ENCODE measurements around the gene NAGLU. TPM values are rescaled to one million over a fixed set of nuclear protein-coding genes. Genes with fewer than 3 reads are reported as not detected.

Gene NAGLU
- 13.4 TPM for polyA plus RNA-seq (2013, experiment 1 of 4)
- polyA plus RNA-seq (2013, experiment 2 of 4), result 12.3 TPM
- 11.2 TPM for polyA plus RNA-seq (2013, experiment 3 of 4)
- 9.7 TPM for polyA plus RNA-seq (2013, experiment 4 of 4)

DNA sequence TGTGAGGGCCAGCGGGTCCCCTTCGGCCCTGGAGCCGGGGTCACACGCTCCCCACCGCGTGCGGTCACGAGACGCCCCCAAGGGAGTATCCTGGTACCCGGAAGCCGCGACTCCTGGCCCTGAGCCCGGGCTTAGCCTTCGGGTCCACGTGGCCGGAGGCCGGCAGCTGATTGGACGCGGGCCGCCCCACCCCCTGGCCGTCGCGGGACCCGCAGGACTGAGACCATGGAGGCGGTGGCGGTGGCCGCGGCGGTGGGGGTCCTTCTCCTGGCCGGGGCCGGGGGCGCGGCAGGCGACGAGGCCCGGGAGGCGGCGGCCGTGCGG lies at the start of gene NAGLU:
NAGLU (plus strand) TSS at position 194 of the 324 bp plus-strand sequence; CDS start at position 226, 32 bp downstream.
- Histone ChIP-seq H3K9me3 (ENCODE audit: control insufficient read depth, low read length) (no peaks in the 10 kb centered on the region), H3K36me3 (ENCODE audit: control insufficient read depth, insufficient read depth, low read length) (peaks cover 7% of the 10 kb centered on the region), H3K27me3 (ENCODE audit: control insufficient read depth, insufficient read depth, low read length, poor library complexity, severe bottlenecking) (peaks cover 25% of the 10 kb centered on the region), H3K4me3 (ENCODE audit: insufficient read depth, low read depth, low read length) (peak within 1 kb of the TSS; percentile 63), H3K4me1 (ENCODE audit: control insufficient read depth, insufficient read depth, low read length) (peaks cover 14% of the 10 kb centered on the region), H3K27ac (ENCODE audit: insufficient read depth, low read depth, low read length, poor library complexity, severe bottlenecking) (peak within 1 kb of the TSS; percentile 44)
- WGBS, 2 experiments, result 0 to 1% methylated on average over 40 of the region's 40 CpGs

DNA sequence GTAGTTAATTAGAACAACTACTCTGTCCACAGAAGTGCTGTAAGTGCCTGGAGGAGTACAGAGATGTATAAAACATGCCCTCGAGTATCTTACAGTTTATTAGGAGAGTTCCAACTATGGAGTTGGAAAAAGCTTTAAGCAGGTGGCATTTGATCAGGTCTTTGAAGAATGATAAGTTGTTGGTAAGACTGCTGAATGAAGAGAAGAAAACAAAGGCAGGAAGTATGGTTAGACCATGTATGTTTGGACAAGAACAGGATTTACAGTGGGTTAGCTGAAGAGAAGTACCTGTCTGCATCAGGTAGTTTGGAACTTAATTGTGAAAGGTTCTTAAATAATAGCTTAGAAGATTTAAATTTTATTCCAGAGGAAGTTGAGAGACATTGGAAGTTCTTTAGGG lies 48.0 kb upstream of the NAGLU start:
- H3K4me3 ChIP-seq (ENCODE audit: insufficient read depth, low read depth, low read length), result no peak overlapping the region
- H3K9me3 ChIP-seq (ENCODE audit: control insufficient read depth, low read length), result no peaks in the 10 kb centered on the region
- WGBS, 2 experiments, result 91 to 96% methylated on average over 1 of the region's 1 CpG
- no peak overlapping the region for H3K27ac ChIP-seq (ENCODE audit: insufficient read depth, low read depth, low read length, poor library complexity, severe bottlenecking)
- no peaks in the 10 kb centered on the region for H3K27me3 ChIP-seq (ENCODE audit: control insufficient read depth, insufficient read depth, low read length, poor library complexity, severe bottlenecking)
- no peaks in the 10 kb centered on the region for H3K4me1 ChIP-seq (ENCODE audit: control insufficient read depth, insufficient read depth, low read length)
- H3K36me3 ChIP-seq (ENCODE audit: control insufficient read depth, insufficient read depth, low read length), result peaks cover 33% of the 10 kb centered on the region

DNA sequence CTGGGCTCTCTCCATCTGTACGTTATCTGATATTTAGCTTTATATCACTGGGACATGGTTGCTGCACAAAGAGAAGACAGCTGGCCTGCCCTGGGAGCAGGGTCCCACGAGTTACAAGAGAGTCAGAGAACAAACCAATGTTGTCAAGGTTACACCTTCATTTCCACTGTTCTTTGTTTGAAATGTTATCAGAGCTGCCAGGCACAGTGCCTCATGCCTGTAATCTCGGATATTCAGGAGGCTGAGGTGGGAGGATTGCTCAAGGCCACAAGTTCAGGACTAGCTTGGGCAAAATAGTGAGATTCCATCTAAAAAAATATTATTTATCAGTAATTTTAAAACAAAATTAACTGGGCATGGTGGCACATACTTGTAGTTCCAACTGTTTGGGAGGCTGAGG lies 42.7 kb upstream of the NAGLU start:
- no peak overlapping the region for H3K4me3 ChIP-seq (ENCODE audit: insufficient read depth, low read depth, low read length)
- no peak overlapping the region for H3K27ac ChIP-seq (ENCODE audit: insufficient read depth, low read depth, low read length, poor library complexity, severe bottlenecking)
- 94 to 95% methylated on average over 3 of the region's 3 CpGs for WGBS, 2 experiments
- H3K4me1 ChIP-seq (ENCODE audit: control insufficient read depth, insufficient read depth, low read length), result no peaks in the 10 kb centered on the region
- no peaks in the 10 kb centered on the region for H3K9me3 ChIP-seq (ENCODE audit: control insufficient read depth, low read length)
- H3K27me3 ChIP-seq (ENCODE audit: control insufficient read depth, insufficient read depth, low read length, poor library complexity, severe bottlenecking), result no peaks in the 10 kb centered on the region
- H3K36me3 ChIP-seq (ENCODE audit: control insufficient read depth, insufficient read depth, low read length), result peaks cover 29% of the 10 kb centered on the region

DNA sequence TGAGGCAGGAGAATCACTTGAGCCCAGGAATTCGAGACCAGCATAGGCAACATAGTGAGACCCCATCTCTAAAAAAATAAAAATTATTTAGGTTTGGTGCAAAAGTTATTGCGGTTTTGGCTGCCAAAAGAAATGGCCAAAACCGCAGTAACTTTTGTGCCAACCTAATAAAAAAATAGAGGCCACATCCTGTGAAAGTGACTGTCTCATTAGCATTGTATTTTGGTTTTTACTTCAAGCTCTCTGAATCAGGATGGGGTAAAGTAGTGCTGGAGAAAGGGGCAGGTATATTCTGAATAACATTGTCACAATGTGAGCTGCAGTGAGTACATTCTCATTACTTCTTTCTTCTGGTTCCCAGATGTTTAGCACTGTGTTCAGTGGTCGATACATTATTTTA lies 41.4 kb upstream of the NAGLU start:
- H3K27me3 ChIP-seq (ENCODE audit: control insufficient read depth, insufficient read depth, low read length, poor library complexity, severe bottlenecking), result no peaks in the 10 kb centered on the region
- H3K36me3 ChIP-seq (ENCODE audit: control insufficient read depth, insufficient read depth, low read length), result peaks cover 28% of the 10 kb centered on the region
- H3K4me3 ChIP-seq (ENCODE audit: insufficient read depth, low read depth, low read length), result no peak overlapping the region
- no peak overlapping the region for H3K27ac ChIP-seq (ENCODE audit: insufficient read depth, low read depth, low read length, poor library complexity, severe bottlenecking)
- no peaks in the 10 kb centered on the region for H3K9me3 ChIP-seq (ENCODE audit: control insufficient read depth, low read length)
- H3K4me1 ChIP-seq (ENCODE audit: control insufficient read depth, insufficient read depth, low read length), result no peaks in the 10 kb centered on the region
- WGBS, 2 experiments, result 78 to 79% methylated on average over 3 to 4 of the region's 4 CpGs

DNA sequence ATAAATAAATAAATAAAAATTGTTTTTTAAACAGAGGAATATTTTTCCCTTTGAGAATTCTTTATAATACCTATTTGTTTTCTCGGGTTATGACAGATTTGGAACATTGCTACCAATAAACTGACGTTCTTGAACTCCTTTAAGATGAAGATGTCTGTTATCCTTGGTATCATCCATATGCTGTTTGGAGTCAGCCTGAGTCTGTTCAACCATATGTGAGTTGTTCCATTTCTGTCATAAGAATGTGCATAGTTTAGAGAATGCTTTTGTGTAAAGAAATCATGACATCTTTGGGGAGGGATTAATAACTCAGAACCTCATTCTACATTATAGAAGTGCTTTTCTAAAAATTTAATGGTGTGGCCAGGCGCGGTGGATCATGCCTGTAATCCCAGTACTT lies 37.2 kb upstream of the NAGLU start:
- peaks cover 28% of the 10 kb centered on the region for H3K36me3 ChIP-seq (ENCODE audit: control insufficient read depth, insufficient read depth, low read length)
- 95 to 98% methylated on average over 4 of the region's 4 CpGs for WGBS, 2 experiments

DNA sequence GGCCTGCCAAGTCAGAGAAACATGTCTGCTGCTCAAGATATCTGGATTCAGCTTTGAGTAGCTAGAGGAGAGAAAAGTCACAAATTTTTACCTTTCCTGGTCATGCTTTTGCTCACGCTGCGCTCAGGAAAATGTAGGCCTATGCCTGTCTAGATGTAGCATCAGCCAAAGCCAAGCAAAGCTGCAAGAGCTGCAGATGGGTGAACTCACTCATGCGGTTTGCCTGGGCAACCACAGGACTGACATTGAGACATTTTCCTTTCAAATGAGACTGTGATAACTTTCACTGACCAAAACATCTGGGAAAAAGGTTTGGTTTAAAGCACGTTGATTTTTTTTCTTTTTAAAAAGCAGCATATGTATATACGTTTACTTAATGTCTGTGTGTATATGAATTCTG lies 34.0 kb upstream of the NAGLU start:
- Histone ChIP-seq H3K9me3 (ENCODE audit: control insufficient read depth, low read length) (no peaks in the 10 kb centered on the region), H3K4me3 (ENCODE audit: insufficient read depth, low read depth, low read length) (no peak overlapping the region), H3K27me3 (ENCODE audit: control insufficient read depth, insufficient read depth, low read length, poor library complexity, severe bottlenecking) (no peaks in the 10 kb centered on the region), H3K36me3 (ENCODE audit: control insufficient read depth, insufficient read depth, low read length) (peaks cover 16% of the 10 kb centered on the region), H3K27ac (ENCODE audit: insufficient read depth, low read depth, low read length, poor library complexity, severe bottlenecking) (no peak overlapping the region), H3K4me1 (ENCODE audit: control insufficient read depth, insufficient read depth, low read length) (no peaks in the 10 kb centered on the region)
- WGBS, 2 experiments, result 97 to 98% methylated on average over 5 of the region's 5 CpGs

More for the DNA sequence above, 37.2 kb upstream of the NAGLU start:
- Histone ChIP-seq H3K9me3 (ENCODE audit: control insufficient read depth, low read length) (no peaks in the 10 kb centered on the region), H3K4me1 (ENCODE audit: control insufficient read depth, insufficient read depth, low read length) (no peaks in the 10 kb centered on the region), H3K4me3 (ENCODE audit: insufficient read depth, low read depth, low read length) (no peak overlapping the region), H3K27me3 (ENCODE audit: control insufficient read depth, insufficient read depth, low read length, poor library complexity, severe bottlenecking) (no peaks in the 10 kb centered on the region), H3K27ac (ENCODE audit: insufficient read depth, low read depth, low read length, poor library complexity, severe bottlenecking) (no peak overlapping the region)

DNA sequence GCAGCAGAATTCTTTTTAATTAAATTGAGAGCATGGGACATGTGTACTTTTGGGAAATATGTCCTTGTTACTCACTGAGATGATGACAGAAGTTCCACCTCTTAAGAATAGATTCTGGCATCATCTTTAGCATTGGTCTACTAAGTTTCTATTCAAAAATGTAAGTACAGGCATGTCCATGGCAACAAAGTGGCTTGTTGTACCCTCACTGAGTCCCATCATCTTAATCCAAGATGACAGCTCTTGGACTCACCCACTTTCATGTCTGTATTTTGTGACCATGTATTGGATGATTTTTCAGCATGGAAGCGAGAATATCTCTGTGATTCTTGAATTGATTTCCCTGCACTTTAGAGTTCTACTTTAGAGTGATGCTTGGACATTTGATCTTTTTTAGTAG lies 33.1 kb upstream of the NAGLU start:
- H3K27ac ChIP-seq (ENCODE audit: insufficient read depth, low read depth, low read length, poor library complexity, severe bottlenecking), result no peak overlapping the region
- no peaks in the 10 kb centered on the region for H3K9me3 ChIP-seq (ENCODE audit: control insufficient read depth, low read length)
- 94 to 100% methylated on average over 1 of the region's 1 CpG for WGBS, 2 experiments
- no peaks in the 10 kb centered on the region for H3K27me3 ChIP-seq (ENCODE audit: control insufficient read depth, insufficient read depth, low read length, poor library complexity, severe bottlenecking)
- H3K36me3 ChIP-seq (ENCODE audit: control insufficient read depth, insufficient read depth, low read length), result peaks cover 16% of the 10 kb centered on the region
- no peak overlapping the region for H3K4me3 ChIP-seq (ENCODE audit: insufficient read depth, low read depth, low read length)
- no peaks in the 10 kb centered on the region for H3K4me1 ChIP-seq (ENCODE audit: control insufficient read depth, insufficient read depth, low read length)

DNA sequence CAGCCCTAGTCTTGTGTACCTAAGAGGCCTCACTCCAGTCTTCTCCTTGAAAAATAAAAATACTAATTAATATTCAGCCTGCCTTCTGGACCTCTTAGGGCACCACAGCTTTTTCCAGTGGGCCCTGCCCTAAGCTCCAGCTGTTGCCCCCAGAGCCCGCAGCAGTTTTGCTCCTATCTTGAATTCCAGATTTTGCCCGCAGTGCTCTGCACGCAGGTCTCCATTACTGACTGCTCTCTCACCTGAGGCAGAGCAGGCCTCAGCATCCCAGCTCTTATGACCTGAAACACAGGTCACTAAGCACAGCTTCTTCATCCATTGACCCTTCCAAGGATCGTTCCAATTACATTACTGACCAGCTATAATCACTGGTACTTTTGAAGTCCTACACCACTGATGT lies 28.4 kb upstream of the NAGLU start:
- Histone ChIP-seq H3K27me3 (ENCODE audit: control insufficient read depth, insufficient read depth, low read length, poor library complexity, severe bottlenecking) (no peaks in the 10 kb centered on the region), H3K27ac (ENCODE audit: insufficient read depth, low read depth, low read length, poor library complexity, severe bottlenecking) (no peak overlapping the region), H3K36me3 (ENCODE audit: control insufficient read depth, insufficient read depth, low read length) (peaks cover 9% of the 10 kb centered on the region), H3K9me3 (ENCODE audit: control insufficient read depth, low read length) (no peaks in the 10 kb centered on the region), H3K4me1 (ENCODE audit: control insufficient read depth, insufficient read depth, low read length) (no peaks in the 10 kb centered on the region), H3K4me3 (ENCODE audit: insufficient read depth, low read depth, low read length) (no peak overlapping the region)
- 91 to 97% methylated on average over 4 of the region's 4 CpGs for WGBS, 2 experiments

DNA sequence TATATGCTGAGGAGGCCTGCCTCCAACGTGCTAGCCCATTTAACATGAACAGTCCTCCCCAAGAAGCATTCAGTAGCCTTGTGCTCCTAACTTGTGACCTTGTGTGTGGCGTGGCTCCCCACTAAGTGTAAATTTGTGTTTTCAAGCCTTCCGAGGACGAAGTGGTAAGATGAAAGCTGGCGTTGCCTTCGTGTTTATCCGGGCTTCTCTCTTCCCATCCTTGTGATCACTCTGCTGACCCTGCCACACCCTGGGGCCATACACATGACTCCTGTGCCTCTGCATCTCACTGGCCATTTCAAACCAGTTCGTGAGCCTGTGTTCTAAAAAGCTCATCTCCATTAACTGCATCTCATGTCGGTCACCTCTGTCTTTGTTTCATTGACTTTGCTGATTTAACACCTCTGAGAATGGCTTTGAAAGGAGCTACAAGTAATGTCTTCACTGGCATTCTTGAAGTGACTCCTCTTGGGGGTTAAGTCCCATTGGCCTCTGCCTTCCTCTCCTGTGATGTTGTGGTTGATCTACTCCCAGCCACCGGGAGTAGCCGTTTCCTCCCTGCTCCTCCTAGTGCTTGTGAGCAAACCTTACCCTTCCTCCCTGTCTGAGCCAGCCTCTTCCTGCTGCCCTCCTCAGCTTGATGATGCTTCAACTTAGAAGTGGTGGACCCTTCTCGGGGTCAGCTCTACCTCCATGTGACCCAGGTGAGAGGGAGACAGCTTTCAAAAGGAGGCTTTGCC lies 27.4 kb upstream of the NAGLU start:
- H3K27ac ChIP-seq (ENCODE audit: insufficient read depth, low read depth, low read length, poor library complexity, severe bottlenecking), result no peak overlapping the region
- H3K4me3 ChIP-seq (ENCODE audit: insufficient read depth, low read depth, low read length), result no peak overlapping the region
- H3K9me3 ChIP-seq (ENCODE audit: control insufficient read depth, low read length), result no peaks in the 10 kb centered on the region
- no peaks in the 10 kb centered on the region for H3K27me3 ChIP-seq (ENCODE audit: control insufficient read depth, insufficient read depth, low read length, poor library complexity, severe bottlenecking)
- H3K36me3 ChIP-seq (ENCODE audit: control insufficient read depth, insufficient read depth, low read length), result peaks cover 9% of the 10 kb centered on the region
- WGBS, 2 experiments, result 89 to 93% methylated on average over 12 of the region's 12 CpGs
- H3K4me1 ChIP-seq (ENCODE audit: control insufficient read depth, insufficient read depth, low read length), result no peaks in the 10 kb centered on the region

DNA sequence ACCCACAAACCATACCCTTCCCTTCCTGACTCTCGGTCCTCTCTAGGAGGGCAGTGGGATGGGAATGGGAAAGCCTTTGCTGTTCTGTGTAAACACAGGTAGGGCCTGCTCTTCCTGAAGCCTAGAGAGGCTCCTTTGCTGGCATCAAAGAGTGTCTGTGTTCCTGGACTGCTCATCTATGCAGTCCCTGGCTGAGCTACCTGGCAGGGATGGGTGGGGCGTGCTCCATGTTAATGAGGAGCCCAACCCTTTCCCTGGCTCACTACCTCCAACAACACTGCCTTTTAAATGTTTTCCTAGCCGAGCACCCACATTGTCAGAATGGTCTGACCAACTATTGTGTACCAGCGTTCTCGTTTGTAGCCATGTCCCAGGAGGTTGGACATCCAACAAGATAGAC lies 26.6 kb upstream of the NAGLU start:
- H3K27me3 ChIP-seq (ENCODE audit: control insufficient read depth, insufficient read depth, low read length, poor library complexity, severe bottlenecking), result no peaks in the 10 kb centered on the region
- H3K9me3 ChIP-seq (ENCODE audit: control insufficient read depth, low read length), result no peaks in the 10 kb centered on the region
- H3K27ac ChIP-seq (ENCODE audit: insufficient read depth, low read depth, low read length, poor library complexity, severe bottlenecking), result no peak overlapping the region
- 94 to 99% methylated on average over 5 of the region's 5 CpGs for WGBS, 2 experiments
- H3K4me3 ChIP-seq (ENCODE audit: insufficient read depth, low read depth, low read length), result no peak overlapping the region
- H3K36me3 ChIP-seq (ENCODE audit: control insufficient read depth, insufficient read depth, low read length), result peaks cover 9% of the 10 kb centered on the region
- H3K4me1 ChIP-seq (ENCODE audit: control insufficient read depth, insufficient read depth, low read length), result peaks cover 5% of the 10 kb centered on the region

Measured in ectodermal cell (in vitro differentiated cells).